ENCODE measurements around the gene PDRG1.
"Not testable (repeated sequence)": the region's sequence is repeated elsewhere in the genome, so short reads cannot be mapped to it uniquely, and the experiment has no call there.

Gene PDRG1

DNA sequence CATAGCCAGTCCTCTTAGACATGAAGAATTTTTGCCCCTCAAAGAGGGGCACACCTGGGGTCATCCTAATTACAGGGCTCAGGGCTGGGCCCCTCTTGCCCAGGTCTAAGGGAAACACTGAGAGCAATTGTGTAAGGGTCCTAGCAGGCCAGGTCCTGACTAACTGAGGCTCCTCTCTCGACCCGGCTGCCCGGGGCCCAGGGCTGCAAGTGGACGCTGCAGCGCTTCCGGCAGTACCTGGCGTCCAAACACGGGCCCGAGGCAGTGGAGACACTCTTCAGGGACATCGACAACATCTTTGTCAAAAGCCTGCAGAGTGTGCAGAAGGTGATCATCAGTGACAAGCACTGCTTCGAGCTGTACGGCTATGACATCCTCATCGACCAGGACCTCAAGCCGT is 17.4 kb downstream of the PDRG1 start:
- intact Hi-C loops (cut with DNase I): no loop called here
- DNase-seq: no peak

DNA sequence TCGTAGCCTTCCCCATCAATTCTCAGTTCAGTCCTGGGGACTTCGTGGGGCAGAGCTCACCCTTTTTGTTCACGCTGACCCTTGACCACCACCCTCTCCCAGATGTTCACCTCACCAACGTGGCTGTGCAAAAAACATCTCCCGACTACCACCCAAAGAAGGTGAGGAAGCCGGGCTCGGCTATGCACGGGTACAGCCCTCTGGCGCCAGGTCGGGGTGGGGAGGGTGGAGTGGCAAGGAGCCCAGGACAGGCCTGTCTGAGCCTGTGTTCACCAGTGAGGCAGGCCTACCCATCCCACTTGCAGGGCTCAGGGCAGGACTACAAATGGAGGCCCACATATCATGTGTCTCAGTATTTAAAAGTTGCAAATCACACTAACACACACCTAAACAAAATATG is 18.1 kb downstream of the PDRG1 start:
- DNase-seq: no peak
- intact Hi-C loops (cut with DNase I): no loop called here

DNA sequence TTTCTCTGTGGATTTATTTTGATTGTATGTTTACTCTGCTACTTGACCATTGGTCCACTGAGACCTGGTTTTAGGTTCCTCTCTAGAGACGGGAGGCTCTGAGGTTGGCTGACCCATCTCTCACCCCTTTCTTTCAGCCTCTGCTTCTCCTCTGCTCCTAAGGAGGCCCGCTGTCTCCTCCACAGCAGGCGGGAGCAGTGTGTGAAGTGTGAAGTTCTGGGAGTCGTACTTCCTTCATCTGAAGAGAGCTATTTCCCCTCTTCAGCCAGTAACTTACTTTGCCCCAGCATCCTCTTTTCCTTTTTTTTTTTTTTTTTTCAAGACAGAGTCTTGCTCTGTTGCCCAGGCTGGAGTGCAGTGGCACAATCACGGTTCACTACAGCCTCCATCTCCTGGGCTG is 21.1 kb downstream of the PDRG1 start:
- no peak for DNase-seq
- intact Hi-C loops (cut with DNase I): no loop called here

DNA sequence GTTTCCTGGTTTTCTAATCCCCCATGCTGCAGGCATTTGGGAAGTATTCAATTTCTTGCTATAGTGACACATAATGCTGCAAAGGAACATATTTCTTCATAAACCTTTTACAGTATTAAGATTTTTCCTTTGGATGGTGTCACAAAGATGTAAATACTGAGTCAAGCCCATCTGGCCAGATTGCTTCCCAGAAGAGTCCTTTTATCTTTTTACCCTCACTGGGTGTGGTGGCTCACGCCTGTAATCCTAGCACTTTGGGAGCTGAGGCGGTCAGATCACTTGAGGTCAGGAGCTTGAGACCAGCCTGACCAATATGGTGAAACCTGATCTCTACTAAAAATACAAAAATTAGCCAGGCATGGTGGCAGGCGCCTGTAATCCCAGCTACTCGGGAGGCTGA is 22.2 kb downstream of the PDRG1 start:
- intact Hi-C loops (cut with DNase I); DNase-seq: not testable (repeated sequence)

DNA sequence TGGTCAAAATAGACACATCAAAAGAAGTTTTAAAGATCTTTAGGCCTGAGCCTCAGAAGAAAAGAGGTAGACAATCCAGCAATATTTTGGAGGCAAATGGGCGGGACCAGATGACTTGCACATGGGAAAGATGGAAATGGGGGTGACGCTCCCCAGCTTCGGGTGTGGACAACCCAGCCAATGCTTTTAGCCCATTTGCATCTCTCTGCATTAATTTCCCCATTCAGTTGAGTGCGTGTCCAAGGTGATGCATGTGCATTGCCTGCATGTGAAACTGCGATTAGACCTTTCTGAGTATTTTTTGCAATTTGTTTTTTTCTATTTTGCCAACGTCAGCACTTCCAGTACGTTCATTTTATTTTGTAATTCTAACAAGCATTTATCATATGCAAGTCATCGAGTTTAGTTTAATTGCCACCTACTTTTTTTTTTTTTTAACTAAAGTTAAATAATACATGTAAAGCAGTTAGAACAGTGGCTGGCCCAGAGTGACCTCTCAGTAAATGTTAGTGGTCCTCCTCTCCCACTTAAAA is 24.2 kb downstream of the PDRG1 start:
- DNase-seq: no peak
- intact Hi-C loops (cut with DNase I): no loop called here

DNA sequence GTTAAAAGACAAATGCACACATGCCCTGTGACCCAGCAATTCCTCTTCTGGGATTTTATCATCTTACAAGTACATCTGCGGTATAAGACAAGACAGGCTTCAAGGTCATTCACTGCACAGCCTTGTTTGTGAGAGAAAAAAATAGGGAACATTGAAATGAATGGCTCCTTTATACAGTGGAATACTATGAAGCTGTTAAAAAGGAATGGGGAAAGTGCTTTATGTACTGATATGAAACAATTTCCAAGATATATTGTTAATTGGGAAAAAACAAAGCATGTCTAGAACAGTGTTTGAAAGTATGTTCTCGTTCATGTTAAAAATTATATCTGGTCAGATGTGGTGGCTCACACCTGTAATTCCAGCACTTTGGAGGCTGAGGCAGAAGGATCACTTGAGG is 25.4 kb downstream of the PDRG1 start:
- intact Hi-C loops (cut with DNase I): no loop called here

DNA sequence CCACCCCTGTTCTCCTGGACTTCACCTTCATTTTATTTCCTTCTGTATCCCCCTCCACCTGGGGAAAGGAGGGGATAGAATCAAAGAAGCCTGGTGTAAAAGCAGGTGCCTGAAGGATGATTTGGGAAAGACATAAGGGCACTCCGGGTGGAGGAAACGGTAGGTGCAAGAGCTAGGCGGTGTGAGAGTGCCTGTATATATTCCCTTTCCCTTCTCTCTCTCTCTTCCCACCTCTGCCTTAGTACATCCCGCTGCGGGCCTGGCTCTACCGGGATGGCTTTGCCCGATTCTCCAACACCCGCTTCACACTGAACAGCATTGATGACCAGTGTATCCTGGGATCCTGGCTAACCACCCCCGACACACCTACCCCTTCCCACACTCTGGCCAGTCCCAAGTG is 26.2 kb downstream of the PDRG1 start:
- no peak for DNase-seq
- intact Hi-C loops (cut with DNase I): no loop called here

More for the DNA sequence above, 25.4 kb downstream of the PDRG1 start:
- DNase-seq: no peak

DNA sequence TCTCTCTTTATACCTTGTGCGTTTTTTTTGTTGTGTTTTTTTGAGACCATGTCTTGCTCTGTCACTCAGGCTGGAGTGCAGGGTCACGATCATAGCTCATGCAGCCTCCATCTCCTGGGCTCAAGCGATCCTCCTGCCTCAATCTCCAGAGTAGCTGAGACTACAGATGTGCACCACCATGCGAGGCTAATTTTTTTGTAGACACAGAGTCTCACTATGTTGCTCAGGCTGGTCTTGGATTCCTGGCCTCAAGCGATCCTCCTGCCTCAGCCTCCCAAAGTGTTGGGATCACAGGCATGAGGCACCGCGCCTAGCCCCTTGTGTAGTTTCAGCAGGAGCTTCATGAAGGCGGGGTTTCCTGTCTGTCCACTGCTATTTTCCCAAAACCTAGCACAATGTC is 27.3 kb downstream of the PDRG1 start:
- intact Hi-C loops (cut with DNase I): no loop called here

DNA sequence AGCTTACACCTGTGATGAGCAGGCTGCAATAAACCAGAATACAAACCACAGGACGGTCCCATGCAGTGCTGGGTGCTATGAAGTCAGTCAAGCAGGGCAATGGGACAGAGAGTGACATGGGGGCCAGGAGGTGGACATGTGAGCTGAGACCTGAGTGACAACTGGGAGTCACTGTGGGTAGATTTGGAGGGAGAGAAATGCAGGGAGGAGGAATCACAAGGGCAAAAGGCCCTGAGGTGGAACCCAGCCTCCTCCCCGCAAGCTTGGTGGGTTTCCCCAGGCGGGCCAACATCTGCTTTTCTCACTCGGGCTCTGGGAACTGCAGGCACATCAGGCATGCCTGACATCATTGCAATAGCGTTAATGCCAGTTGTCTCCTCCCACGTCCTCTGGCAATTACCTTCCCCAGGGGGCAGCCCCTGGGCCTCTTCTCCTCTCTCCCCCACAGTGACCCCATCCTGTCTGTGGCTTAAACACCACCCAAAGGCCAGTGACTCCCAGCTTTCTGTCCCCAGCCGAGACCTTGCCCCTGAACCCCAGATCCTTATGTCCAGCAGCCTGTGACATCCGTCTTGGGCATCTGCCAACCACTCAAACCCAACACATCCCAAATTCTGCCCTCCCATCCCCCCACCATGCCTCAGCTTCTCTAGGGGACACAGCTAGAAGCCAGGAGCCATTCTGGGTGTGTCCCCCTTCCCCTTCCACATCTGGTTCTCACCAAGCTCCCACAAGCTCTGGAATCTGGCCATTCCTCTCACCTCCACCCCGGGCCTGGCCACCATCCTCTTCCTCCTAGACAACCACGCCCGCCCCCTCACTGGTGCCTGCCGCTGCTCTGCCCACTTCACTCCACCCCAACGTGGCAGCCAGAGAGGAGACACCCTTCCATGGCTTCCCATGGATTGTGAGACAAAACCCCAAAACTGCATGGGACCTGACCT is 28.2 kb downstream of the PDRG1 start:
- DNase-seq: no peak
- intact Hi-C loops (cut with DNase I): no loop called here

More for the DNA sequence above, 27.3 kb downstream of the PDRG1 start:
- DNase-seq: no peak

DNA sequence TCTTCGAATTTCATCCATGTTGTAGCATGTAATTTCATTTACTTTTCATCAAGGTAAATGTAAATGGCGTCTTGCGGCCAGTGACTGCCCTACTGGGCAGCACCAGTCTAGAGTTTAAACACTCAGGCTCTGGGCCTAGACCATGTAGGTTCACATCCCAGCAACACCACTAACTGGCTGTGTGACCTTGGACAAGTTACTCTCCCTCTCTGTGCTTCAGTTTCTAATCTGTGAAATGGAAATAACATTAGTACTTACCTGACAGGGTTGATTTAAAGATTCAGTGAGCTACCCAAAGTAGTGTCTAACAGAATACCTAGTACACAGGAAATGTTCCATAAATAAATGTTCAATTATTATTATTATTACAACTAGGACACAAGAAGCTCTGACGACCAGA is 29.3 kb downstream of the PDRG1 start:
- intact Hi-C loops (cut with DNase I): no loop called here
- no peak for DNase-seq

DNA sequence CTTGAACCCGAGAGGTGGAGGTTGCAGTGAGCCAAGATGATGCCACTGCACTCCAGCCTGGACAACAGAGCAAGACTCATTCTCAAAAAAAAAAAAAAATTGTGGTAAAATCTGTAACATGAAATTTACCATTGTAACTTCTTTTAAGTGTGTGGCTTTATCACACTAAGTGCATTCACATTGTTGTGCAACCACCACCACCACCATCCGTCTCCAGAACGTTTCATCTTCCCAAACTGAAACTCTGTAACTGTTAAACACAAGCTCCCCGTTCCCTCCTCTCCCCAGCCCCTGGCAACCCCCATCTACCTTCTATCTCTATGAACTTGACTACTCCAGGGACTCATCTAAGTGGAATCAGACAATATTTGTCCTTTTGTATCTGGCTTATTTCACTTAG is 29.7 kb downstream of the PDRG1 start:
- intact Hi-C loops (cut with DNase I): no loop called here
- no peak for DNase-seq

DNA sequence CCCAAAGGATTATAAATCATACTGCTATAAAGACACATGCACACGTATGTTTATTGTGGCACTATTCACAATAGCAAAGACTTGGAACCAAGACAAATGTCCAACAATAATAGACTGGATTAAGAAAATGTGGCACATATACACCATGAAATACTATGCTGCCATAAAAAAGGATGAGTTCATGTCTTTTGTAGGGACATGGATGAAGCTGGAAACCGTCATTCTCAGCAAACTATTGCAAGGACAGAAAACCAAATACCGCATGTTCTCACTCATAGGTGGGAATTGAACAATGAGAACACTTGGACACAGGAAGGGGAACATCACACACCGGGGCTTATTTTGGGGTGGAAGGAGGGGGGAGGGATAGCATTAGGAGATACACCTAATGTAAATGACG is 30.4 kb downstream of the PDRG1 start:
- DNase-seq; intact Hi-C loops (cut with DNase I): not testable (repeated sequence)

DNA sequence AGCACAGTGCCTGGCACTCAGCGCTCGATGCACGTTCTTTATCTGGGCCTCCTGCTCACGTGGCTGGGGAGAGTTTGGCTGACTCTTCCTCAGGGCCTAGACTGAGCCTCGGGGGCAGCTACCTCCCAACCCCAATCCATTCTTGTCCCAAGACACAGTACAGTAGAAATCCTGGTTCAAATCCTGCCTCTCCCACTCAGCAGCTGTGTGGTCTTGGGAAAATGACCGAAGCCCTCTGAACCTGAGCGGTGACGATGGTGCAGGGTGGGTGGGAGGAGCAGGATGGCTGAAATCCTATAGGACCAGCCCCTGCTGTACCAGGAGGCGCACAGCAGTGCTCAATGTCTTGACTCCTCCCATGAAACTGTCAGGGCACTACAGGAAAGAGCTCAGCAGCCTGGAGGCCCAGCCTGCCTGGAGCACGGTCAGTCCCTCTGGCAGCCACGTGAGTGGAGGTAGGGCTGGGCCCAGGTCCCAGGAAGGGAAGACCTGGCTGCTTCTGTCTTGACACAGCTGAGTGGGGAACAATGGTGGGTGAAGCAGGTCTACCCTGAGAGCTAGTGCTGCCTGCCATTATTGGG is 31.5 kb downstream of the PDRG1 start:
- peak in 4 of 42 donors; percentile 6 to 34 (median 20) for DNase-seq
- intact Hi-C loops (cut with DNase I): no loop called here

DNA sequence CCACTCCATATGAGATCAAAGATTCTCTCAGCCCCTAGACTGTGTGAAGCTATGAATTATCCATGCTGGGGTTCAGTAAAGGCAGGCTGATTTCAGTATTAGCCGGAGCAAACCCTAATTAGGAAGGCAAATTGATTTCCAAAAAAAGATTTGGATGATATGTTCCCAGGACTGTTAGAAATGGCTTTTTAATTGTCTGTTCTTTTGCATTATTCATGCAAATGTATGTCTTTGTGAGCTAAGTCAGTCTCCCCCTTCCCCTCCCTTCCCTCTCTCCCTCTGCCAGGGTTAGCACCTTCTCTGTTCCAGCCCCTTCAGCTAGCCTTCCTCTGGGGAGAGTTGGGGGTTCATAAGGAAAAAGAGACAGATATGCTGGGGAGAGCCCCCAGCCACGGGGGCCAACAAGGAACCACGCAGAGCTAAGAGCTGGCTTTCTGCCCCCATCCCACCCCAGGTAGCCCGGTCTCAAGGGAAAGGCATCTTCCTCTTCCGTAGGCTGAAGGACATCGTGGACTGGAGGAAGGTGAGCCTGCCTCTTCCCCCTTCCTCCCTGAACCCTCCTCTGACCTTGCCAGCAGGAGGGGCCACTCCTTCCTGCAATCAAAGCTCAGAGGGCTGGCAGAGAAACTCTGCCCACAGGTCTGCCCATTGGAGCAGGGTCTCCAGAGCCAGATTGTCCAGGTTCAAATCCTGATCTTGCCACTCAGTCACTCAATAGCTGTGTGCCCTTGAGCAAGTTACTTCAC is 32.3 kb downstream of the PDRG1 start:
- DNase-seq: no peak

DNA sequence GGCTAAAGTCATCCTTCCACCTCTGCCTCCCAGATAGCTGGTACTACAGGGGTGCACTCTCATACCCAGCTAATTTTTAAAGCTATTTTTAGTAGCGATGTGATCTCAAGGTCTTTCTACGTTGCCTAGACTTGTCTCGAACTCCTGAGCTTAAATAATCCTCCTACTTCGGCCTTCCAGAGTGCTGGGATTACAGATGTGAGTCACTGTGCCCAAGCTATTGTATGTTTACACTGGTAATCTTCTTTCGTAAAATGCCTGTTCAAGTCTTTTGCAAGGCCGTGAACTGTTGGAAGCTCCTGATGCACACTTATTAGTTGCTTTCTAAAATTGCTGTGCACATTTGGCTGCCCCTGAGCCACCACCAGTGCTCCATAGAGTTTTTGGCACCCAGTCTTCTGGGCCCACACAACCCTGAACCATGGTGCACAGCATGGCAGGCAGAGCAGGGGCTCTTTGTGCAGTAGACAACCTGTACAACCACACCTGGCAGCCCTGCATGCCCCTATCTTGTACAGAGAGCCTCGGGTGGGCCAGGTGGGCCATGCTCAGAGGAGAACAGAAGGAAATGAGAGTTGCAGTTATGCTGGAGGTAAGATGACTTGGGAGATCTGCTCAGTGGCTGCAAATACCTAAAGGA is 33.3 kb downstream of the PDRG1 start:
- DNase-seq: no peak
- intact Hi-C loops (cut with DNase I): no loop called here

More for the DNA sequence above, 32.3 kb downstream of the PDRG1 start:
- intact Hi-C loops (cut with DNase I): no loop called here

DNA sequence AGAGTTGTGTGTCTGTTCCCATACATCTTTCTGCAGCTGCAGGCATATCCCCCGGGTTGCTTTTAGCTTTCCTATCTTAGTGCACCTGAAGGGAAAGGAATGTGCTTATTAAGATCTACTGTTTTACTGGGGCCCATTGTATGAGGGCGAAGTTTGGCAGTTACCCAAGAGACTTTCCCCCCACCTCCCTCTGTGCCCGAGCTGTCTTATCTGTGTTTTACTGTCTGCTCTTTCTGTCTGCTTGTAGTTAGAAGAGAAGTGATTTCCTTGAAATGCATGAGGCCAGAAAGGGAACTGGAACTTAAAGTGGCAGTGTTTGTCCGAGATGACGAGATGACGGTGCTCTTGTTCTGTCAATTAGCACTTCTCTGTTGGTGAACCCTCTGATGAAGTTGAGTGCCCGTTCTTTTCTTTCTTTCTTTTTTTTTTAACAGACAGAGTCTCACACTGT is 33.9 kb downstream of the PDRG1 start:
- DNase-seq; intact Hi-C loops (cut with DNase I): not testable (repeated sequence)

DNA sequence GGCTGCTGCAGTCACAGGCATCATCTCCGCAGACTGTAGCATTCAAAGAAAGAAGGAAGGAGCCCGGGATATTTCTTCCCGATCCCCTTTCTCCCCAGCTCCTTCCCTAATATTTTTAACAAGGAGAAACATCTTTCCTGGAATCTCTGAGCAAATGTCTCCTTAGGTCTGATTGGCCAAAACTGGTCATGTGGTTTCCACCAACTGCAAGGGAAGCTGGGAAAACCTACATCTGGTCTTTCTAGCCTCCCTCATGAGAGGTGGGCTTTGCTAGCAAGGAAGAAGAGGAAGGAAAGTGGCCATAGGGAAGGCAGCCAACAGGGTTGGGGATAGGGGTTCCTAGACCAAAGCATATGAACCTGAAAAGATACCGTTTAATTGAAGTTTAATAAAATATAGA is 35.1 kb downstream of the PDRG1 start:
- no peak for DNase-seq
- intact Hi-C loops (cut with DNase I): no loop called here

DNA sequence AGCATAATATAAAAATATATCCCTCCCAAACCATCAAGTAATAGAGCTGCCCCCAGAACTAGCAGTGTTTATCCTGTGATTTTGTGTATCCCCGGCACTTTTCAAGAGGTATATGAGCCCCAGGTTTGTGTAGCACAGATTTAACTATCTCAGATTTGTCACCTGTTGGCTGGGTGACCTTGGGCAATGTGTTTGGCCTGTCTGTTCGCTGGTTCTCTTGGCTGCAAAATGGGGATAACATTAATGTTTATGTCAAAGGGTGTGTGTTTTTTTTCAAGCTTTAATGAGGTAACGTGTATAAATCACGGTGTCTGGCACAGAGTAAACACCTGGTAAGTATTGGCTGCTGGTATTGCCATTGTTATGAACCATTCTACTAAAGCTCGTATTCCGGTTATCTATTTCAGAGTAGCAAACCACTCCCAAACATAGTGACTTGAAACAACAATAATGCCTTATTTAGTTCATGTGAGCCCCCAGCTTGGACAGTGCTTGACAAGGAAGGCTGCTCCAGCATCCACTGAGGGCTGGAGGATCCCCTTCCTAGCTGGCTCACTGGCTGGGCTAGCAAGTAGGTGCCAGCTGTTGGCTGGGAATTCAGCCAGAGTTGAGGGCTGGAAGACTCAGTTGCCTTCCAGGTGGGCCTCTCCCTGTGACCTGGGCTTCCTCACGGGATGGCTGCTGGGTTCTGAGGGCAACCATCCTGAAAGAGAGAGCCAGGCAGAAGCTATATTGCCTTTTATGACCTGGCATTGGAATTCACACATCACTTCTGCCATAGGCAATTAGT is 36.2 kb downstream of the PDRG1 start:
- intact Hi-C loops (cut with DNase I): no loop called here

More for the DNA sequence above, 36.2 kb downstream of the PDRG1 start:
- DNase-seq: no peak

All from head of caudate nucleus (tissue), 42 donors.